RKO (cell line): ENCODE results near the gene PID1.

Experiments used
- DNase-seq: peaks from one replicate; pipeline ENCODE4 v3.0.0-alpha.2; 2016; ENCODE audit warnings: low spot score

PID1 gene

DNA sequence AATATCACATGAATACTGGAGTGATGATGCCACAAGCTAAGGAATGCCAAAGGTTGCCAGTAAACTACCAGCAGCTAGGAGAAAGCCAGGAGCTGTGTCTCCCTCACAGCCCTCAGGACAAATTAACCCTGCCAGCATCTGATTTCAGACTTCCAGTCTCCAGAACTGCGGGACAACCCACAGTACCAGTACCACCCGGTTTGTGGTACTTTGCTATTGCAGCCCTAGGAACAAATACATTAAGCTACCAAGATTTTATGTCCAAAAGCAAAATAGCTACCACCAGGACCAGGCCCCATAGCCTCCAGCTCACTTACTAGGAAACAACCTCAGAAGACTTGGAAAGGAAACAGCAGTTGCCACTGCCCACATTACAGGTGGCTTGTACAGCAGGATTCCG, 10.0 kb downstream of the PID1 start:
- no peak for DNase-seq

DNA sequence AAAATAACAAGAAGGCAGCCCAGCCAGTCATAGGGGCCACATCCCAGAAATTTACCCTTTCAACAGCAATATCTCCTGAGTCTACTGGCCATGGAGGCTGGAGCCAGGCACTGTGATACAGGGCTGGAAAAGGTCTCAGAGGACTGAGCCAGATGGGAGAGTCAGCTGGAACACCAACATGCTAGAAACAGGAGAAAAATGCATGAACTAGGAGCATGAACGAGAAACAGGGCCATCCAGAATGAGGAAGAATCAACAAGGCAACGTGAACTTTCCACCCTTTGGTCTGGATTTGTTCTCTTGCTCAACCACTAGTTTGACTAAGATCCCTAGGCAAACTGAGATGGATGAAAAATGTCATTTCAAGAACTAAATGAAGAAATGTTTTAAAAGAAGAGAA, 13.1 kb downstream of the PID1 start:
- no peak for DNase-seq

DNA sequence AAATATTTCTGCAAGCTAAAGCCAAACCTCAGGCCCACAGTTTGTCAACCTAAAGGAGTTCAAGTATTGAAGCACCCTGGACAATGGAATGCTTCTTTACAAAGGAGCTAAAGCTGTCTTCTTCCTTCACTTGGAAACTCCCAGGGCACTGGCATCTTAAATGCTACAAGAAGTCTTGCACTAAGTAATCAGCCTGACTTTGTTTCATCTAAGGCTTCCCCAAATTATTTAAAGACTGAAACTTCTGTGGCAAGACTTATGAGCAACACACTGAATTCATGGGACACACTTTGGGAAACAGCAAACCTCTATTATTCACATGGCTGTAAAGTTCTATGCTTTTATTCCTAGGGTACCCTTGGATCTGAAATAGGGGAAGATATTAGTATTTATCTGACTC, 14.7 kb downstream of the PID1 start:
- no peak for DNase-seq

DNA sequence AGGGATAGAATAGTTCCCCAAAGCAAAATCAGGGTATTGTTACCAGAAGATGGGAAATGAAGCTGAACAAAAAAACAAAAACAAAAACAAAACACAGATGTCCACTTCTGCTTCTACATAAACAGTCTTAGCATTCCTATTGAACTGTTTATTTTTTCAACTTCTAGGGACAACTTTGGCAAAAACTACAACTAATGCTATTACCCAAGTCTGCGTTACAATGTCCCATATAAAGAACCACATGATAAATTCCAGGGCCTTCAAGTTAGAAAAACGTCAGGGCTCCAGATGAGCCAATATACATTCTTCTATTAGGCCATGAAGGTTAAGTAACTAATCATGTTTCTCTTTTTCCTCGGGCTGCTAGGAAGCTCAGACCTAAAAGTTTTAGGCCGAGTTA, 16.9 kb downstream of the PID1 start:
- no peak for DNase-seq

DNA sequence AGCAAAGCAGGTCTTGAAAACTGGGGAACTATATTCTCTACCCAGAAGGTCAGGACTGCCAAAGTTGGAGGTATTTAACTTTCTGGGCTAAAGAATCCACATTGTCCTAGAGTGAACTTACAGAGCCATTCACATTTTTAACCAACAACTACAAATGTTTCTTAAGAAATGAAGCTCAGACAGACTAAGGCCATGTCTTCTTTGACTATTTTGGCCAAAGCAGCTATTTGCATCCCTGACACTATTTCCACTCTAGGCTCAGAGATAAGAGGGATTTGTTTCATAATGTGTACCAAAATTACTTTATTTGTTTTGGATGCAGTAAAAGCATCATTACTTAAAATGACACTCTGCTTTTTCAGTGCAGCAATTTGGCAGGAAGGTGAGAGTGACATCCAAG, 18.1 kb downstream of the PID1 start:
- DNase-seq: no peak

DNA sequence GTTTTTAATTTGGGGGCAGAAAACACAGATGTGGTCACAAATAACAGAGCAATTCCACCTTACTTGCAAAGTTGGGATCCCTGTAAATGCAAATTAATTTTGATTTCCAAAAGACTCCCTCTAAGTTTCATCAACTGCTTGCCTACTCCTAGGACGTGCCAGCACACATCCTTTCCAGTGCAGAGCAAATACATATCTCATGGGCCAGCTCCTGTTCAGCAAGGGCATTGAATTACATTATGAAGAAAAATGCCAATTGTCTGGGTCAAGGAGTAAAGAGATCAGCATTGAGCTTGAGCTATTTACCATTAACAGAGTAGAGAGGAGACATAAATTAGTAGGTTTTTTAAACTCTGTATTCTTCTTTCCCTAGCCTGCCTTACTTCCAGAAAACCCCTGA, 18.8 kb downstream of the PID1 start:
- DNase-seq: no peak

DNA sequence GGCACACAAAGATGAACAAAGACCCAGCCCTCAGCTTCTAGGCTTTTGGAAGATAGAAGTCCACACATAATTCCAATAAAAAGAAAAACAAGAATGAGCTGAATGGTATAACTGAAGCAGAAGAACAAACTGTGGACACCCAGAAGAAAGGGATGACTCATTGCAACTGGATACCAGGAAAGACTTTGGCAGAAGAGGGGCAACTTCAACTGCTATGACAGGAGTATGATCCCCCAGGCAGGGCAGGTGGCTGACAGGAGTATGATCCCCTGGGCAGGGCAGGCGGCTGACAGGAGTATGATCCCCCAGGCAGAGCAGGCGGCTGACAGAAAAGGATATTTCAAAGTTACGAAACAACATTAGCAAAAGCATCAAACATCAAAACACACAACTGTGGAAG, 21.6 kb downstream of the PID1 start:
- no peak for DNase-seq

DNA sequence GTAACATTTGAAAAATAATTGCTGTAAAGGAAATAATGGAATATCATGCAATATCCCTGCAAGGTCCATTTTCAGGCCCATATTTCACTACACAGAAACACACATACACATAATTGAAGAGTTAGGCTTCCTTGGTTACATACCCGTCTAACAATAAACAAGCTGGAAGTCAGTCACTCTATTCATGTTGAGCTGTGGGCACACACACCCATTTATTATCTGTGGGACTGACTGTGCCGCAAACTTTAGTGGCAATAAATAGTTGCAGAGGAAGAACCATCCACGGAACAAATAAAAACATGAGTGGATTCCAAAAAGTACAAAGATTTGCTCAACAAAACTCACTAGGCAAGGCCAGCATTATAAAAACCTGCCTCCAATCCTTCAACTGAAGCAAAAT, 24.8 kb downstream of the PID1 start:
- DNase-seq: no peak

DNA sequence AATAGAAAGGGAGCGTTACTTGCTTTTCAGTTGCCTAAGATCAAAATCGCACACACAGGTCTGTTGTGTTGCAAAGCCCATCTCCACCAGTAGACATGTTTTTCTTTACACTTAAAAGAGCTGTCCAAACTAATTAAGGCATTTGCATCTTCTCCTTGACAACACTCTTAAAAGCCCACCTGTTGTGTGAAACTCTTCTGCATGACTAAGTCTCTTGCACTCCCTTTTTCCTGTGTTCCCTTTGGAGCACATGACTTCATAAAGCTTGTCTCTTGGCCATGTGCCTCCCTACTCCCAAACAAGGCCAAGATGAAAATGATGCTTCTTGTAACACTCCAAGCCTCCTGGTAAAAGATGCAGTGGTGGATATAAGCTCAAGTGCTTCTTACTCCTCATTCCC, 26.1 kb downstream of the PID1 start:
- no peak for DNase-seq

DNA sequence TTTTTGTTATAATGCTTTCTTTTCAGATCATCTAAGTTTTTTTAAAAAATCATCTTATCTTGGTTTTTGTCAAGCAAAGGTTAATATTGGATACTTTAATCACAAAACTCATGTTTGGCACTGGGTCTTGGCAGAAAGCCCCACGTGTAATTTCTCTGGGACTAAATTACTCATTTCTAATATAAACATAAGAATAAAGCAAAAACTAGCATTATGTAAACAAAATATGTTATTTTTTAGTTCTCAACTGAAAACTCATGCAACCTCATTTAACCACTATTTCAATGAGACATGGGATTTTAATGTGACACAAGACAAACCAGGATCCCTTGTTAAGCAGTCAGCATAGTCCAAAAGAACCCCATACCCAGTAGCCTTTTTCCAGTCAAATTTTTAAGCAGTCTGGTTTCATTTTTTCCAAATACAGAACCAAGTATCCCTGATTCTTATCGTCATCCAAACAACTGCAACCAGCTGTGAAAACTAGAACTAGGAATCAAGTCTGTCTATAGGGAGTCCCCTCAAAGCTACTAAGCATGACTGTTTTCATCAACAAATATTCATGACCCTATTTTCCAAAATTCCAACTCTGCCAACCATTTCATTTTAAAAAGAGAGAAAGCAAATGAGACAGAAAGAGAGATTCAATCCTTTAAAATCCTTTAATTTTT, 27.1 kb downstream of the PID1 start:
- DNase-seq: no peak

DNA sequence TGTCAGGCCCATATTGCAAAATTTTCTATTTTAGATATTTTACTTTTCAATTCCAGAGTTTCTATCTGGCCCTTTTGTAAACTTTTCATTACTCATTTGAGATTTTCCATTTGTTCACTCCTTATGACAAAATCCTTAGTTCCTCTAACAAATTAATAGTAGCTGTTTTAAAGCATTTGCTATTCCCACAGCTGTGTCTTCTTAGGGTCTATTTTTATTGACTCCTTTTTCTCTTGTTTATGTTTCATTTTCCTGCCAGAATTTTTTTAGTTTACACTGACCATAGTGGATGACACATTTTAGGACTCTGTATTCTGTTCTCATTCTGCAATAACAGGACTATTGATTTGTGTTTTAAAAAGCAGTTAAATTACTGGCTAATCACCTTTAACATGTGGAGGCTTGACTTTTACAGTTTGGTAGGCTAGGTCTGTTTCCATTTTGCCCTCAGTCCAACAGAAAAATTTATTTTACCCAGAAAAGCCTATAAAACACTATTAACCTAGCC, 30.0 kb downstream of the PID1 start:
- no peak for DNase-seq

DNA sequence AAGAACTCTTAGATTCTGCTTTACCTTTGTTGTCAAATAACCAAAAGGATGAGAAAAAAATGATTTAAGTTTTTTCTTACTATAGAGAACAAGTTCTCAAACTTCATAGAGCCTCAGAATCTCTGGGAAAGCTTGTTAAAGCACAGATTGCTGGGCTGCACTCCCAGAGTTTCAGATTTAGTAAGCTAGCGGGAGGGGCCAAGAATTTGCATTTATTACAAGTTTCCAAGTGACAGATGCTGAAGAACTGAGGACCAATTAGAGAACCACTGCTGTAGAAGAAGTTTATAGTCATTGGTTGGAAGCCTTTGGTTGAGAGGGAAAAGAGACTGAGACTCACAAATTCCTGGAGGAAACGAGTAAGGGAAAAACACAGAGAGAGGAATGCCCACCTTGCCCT, 32.1 kb downstream of the PID1 start:
- DNase-seq: no peak

DNA sequence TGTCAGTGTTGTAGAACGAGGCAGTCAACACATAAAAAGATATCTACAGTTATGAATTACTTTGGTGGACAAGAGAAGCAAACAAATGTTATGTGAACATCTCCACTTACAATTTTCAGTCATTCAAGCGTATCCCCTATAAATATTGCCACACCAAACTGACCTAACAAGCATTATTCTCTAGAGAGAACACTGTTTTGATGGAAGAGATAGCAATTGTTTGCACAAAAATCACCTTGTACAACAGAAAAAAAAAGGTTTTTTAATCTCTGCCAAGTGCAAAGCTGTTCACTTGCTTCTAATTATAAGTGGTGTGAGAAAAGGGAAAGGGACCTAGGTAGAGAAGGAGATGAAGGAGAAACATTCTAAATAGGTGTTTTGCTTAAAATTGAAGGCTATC, 33.8 kb downstream of the PID1 start:
- no peak for DNase-seq

DNA sequence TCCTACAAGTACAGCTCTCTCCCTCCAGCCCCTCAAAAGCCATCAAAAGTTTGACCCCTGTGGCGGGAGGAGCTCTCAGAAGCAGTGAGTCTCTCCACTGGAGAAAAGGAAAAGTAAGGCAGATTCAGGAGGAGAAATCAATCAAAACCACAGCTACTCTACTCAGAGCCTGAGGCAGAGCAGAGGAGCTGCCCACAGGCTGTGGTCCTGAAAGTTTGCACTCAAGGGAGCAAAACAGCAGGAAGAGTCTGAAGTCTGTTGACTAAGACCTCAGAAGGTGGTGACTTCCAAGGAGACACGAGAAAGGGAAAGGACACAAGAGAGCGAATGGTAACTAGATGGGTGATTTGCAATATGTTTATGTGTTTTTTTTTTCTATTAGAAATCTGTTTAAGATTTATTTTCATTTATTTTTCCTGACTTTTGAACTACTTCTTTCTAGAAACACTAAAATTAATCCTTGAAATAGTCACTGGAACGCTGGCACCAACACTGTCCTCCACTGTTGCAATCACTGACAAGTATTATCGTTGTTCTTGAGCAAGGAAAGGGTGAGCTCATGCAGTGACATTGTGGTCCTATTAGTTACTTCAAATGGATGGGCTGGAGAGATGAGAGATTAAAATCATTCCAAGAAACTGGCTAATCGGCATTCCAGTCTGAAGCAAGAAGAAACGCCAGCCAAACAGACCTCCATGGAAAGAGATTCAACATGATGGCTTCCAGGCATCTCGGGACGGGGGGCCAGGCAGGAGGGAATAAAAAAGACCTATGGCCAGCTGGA, 35.8 kb downstream of the PID1 start:
- no peak for DNase-seq

DNA sequence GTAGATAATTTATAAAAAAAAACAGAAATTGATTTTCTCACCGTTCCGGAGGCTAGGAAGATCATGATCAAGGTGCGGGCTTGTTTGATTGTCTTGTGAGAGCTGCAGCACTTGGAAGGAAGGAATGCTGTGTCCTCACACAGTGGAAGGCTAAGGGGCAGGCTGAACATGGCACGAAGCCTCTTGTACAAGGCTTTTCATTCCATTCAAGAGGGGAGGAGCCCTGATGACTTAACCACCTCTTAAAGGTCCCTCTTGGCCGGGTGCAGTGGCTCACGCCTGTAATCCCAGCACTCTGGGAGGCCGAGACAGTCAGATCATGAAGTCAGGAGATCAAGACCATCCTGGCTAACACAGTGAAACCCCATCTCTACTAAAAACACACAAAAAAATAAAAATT, 39.2 kb downstream of the PID1 start:
- no peak for DNase-seq

DNA sequence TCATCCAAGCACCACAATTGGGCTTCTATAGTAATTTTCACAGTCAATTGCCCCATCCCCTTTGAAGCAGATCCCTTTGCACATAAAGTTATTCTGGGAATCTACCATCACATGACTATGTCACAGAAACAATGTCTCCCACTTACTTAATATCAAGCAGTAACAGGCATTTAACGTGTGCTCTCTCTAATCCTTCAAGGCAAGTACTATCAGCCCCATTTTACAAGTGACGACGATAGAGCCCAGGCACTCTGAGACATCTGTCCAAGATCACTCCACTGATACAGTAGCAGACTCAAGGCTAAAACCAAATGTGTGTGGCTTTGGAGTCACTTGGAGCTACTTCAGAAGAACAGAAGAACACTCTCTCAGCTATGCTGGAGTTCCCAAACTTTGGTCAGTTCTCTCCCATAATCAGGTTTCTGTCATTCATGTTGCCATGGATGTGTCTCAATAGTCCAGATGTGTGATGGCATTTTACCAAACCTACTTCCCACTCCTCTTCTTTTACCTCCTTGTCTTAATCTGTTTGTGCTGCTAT, 39.7 kb downstream of the PID1 start:
- no peak for DNase-seq

DNA sequence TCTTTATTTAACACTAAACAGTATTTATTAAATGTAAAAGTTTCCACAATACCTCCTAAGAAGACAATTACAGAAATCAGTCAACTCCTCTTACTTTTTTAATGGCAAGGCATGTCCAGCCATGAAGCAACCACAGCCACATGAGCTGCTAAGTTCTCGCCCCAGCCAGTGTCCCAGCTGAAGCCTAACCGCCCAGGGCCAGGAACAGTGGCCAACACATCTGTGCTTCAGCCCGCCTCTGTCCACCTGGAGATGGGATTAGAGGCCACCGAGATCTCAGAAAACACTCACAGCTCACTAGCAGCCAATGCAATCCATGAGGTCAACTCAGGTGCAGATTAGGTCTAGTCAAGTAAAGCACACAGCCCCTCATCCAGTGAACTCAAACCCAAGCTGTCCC, 40.2 kb downstream of the PID1 start:
- DNase-seq: no peak

DNA sequence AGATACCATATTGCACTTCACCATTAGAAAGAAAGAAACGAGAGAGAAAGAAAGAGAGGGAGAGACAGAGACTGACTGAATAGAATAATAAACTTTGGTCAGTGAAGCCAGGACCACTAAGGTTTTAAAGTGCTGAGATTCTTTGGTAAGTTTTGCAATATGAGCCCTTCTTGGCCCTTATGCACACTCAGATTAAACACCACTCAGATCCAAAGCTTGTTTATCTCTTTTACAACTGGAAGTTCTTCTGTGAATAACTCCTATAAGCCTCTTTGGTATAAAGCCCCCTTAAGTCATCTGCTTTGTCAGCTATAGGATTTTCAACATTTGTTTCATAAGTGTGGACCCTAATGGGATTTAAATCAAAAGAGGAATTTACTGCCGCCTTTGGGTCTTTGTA, 40.8 kb downstream of the PID1 start:
- no peak for DNase-seq

DNA sequence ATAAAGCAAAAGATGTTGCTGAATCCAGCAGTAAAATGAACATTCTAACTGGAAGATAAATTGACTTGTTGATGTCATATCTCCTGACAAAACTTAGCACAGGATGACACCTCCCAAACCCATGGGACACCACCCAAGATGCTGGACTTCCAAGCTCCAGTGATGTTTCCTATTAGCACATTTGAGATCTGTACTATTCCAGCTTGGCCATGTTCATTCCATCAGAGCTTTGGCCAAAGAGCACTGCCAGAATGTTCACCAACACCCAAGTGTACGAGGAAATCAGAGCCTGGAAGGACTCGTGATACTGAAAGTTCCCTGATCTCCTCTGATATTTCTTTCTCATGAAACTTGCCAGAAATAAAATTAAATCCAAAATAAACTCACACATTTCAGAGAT, 44.7 kb downstream of the PID1 start:
- DNase-seq: no peak

DNA sequence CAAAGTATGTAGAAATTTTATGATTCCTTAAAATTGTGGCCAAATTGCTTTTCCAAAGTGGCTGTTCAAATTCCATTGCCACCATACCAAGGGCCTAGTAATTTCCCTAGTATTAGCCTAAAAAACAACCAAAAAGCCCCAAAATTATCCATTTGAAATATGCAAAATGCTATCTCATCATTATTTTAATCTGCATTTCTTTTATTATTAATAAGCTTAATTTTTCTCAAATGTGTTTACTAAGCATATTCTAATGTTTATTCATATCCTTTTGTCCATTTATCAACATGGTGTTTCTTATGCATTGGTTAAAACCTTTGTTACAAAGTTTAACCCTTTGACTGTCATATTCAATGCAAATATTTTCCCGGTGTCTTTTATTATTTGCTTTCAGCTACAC, 48.0 kb downstream of the PID1 start:
- DNase-seq: no peak

DNA sequence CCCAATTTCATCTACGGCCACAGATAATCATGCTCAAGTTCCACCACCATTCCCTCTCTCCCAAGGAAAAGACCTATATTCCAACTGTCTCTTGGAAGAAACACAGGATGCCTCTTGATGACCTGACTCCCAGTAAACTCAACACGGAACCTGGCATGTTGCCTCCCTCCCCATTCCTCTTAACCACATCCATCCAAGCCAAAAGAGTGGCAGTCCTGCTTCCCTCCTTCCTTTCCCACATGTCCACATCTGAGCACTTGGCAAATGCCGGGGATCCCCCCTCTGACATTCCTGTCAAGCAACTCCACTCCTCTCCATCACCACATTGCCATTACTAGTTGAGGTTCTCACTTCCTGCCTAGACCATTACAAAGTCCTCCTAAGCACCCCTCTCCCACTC, 49.4 kb downstream of the PID1 start:
- DNase-seq: no peak

DNA sequence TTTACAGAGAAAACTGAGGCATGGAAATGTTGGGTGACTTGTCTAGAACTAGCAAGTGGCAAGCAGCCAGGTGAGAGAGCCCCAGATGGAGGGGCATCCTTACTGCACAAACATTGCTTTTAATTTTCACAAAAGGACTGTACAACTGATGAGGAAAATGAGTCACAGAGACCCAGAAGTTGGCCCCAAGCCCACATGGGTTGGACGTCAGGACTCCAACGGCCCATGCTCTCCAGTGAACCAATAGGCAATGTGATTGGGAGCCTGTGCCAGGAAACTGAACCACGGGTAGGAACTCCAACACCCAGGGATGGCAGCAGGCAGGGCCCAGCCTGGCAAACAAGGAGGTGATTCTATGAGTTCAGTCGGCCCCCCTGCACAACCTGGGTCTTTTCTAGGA, 50.8 kb downstream of the PID1 start:
- DNase-seq: no peak

DNA sequence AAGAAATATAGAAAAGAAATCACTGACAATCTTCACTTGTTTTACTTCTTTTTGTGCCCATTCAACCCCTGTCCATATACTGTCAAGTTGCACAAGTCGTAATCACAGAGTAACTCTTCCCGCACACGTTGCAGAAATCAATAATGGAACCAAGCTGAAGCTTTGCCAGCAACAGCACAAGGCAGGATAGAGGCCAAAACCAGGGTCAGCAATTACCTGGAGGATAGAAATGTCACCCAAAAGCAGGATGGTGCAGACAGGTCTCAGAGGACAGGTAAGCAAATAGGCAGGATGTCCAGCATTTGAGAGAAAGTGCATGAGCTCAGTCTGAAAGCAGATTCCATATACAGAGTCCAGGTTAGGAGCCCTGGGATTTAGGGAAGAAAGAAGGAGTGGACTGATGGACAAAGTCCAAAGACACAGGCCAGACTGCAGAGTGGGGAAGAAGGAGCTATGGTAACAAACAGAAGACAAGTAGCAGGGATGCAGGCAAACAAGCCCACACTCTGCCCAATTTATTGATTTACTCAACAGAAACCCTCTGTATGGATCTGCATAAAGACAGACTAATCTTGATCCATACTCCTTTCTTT, 52.7 kb downstream of the PID1 start:
- DNase-seq: no peak
